Activated CD8-positive, alpha-beta T cell treated with anti-CD3 and anti-CD28 coated beads for 36 hours (primary cell): ENCODE measurements around the gene CLIC3. TPM values are rescaled to one million over a fixed set of nuclear protein-coding genes. Genes with fewer than 3 reads are reported as not detected.

Source experiments
- ATAC-seq: fragments of 200-7000 bp; cut with Tn5 transposase; one replicate; pipeline ENCODE4 v1.10.0; 2021; ENCODE audit warnings: mild to moderate bottlenecking, moderate library complexity
- CTCF ChIA-PET: fragments of 350-600 bp; sonication (Branson Sonifier 250); formaldehyde crosslinking; loops from one replicate; lab custom pipeline; 2021; ENCODE audit warnings: antibody characterized with exemption; lab: Charles Lee
- POLR2A ChIA-PET: fragments of 350-600 bp; sonication (Branson Sonifier 250); formaldehyde crosslinking; loops from one replicate; lab custom pipeline; 2021; ENCODE audit warnings: antibody characterized with exemption; lab: Charles Lee
- DNase-seq: peaks from one replicate; pipeline ENCODE4 v3.0.0-alpha.2; 2020
- H3K27ac Mint-ChIP-seq: one replicate; pipeline ENCODE4 v1.8.0; 2021; ENCODE audit warnings: mild to moderate bottlenecking, mixed read lengths
- H3K27me3 Mint-ChIP-seq: one replicate; pipeline ENCODE4 v1.8.0; 2021; ENCODE audit warnings: mixed read lengths
- H3K36me3 Mint-ChIP-seq: one replicate; pipeline ENCODE4 v1.8.0; 2021; ENCODE audit warnings: low read depth, mixed read lengths
- H3K4me1 Mint-ChIP-seq: one replicate; pipeline ENCODE4 v1.8.0; 2021; ENCODE audit warnings: low read depth, mixed read lengths
- H3K4me3 Mint-ChIP-seq: one replicate; pipeline ENCODE4 v1.8.0; 2021; ENCODE audit warnings: mild to moderate bottlenecking, moderate library complexity, mixed read lengths
- H3K9me3 Mint-ChIP-seq: one replicate; pipeline ENCODE4 v1.8.0; 2021; ENCODE audit warnings: mixed read lengths
- intact Hi-C: fragments of 100-400 bp; cut with micrococcal nuclease; formaldehyde crosslinking; loops from one replicate; pipeline ENCODE4 v1.10.0; 2022
- total RNA-seq, 2 experiments: library from RNA; stranded (reverse); gene quantifications; one replicate each; pipeline ENCODE4 v1.2.3, GENCODE V29; 2021
- TF ChIP-seq, protein P1 (sequence below): fragments of 200-600 bp; IDR thresholded peaks from one replicate; pipeline ENCODE4 v1.8.0; 2022; ENCODE audit warnings: antibody characterized with exemption, mild to moderate bottlenecking

Gene CLIC3, protein sequence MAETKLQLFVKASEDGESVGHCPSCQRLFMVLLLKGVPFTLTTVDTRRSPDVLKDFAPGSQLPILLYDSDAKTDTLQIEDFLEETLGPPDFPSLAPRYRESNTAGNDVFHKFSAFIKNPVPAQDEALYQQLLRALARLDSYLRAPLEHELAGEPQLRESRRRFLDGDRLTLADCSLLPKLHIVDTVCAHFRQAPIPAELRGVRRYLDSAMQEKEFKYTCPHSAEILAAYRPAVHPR
- total RNA-seq: not detected

DNA sequence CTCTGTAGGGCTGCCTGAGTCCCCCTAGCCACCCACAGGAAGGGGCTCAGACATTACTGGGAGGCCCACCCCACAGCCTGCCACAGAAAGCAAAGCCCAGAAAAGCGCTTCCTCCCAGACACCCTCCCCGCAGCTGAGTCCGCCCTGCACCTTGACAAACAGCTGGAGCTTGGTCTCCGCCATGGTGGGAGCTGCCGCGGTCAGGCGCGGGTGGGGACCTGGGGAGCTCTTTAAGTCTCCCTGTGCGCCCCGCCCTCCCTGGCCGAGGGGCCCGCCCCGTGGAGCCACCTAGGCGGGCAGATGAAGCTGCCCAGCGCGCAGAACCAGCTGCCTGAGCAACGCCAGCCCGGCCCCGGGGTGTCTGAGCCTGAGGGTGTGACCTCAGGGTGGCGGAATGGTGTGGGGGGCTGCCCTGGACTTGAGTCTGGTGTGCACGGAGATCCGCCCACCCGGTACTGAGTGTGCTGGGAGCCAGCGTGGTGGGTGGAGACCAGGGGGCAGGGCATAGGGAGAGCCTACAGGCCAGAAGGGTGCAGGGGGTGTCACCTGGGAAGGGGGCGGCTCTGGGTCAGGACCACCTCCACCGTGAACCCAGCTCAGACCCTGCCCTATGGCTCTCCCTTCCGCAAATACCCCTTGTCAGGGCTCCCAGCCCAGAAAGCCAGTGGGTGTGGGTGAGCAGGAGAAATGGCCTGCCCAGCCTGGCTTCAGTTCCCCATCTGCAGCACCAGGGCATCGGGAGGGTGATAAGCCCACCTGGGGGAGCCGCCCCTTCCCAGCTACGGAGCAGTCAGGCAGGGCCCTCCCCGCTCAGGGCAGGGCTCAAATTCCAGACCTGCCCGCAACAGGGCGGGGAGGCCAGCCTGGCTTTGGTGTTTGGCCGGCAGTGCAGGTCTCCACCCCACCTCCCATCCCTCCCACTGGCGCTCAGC lies at the start of gene CLIC3:
CLIC3 (minus strand) TSS at position 208 of the 932 bp plus-strand sequence; CDS start at position 183, 25 bp downstream.
- Mint-ChIP-seq H3K4me1 (peaks cover 47% of the 10 kb centered on the region), H3K9me3 (no peaks in the 10 kb centered on the region), H3K36me3 (peaks cover 6% of the 10 kb centered on the region), H3K27ac (peak within 1 kb of the TSS; percentile 49), H3K27me3 (peaks cover 5% of the 10 kb centered on the region), H3K4me3 (no peak within 1 kb of the TSS)
- ChIA-PET CTCF (interaction anchor here (1.3 to 2.5 kb wide), 3 partner anchors 32 to 49 kb away, joined by 7 to 13 read pairs (median 11); partner anchors contain the start of gene ABCA2), POLR2A (interaction anchor here (0.7 to 2.3 kb wide), 2 partner anchors 8 to 95 kb away, joined by 3 to 5 read pairs; no protein-coding TSS in a partner anchor)
- TF ChIP-seq, protein P1, sequence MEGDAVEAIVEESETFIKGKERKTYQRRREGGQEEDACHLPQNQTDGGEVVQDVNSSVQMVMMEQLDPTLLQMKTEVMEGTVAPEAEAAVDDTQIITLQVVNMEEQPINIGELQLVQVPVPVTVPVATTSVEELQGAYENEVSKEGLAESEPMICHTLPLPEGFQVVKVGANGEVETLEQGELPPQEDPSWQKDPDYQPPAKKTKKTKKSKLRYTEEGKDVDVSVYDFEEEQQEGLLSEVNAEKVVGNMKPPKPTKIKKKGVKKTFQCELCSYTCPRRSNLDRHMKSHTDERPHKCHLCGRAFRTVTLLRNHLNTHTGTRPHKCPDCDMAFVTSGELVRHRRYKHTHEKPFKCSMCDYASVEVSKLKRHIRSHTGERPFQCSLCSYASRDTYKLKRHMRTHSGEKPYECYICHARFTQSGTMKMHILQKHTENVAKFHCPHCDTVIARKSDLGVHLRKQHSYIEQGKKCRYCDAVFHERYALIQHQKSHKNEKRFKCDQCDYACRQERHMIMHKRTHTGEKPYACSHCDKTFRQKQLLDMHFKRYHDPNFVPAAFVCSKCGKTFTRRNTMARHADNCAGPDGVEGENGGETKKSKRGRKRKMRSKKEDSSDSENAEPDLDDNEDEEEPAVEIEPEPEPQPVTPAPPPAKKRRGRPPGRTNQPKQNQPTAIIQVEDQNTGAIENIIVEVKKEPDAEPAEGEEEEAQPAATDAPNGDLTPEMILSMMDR: no peak
- DNase-seq (peak; percentile 66), ATAC-seq (no peak)
- intact Hi-C loops: no loop called here

DNA sequence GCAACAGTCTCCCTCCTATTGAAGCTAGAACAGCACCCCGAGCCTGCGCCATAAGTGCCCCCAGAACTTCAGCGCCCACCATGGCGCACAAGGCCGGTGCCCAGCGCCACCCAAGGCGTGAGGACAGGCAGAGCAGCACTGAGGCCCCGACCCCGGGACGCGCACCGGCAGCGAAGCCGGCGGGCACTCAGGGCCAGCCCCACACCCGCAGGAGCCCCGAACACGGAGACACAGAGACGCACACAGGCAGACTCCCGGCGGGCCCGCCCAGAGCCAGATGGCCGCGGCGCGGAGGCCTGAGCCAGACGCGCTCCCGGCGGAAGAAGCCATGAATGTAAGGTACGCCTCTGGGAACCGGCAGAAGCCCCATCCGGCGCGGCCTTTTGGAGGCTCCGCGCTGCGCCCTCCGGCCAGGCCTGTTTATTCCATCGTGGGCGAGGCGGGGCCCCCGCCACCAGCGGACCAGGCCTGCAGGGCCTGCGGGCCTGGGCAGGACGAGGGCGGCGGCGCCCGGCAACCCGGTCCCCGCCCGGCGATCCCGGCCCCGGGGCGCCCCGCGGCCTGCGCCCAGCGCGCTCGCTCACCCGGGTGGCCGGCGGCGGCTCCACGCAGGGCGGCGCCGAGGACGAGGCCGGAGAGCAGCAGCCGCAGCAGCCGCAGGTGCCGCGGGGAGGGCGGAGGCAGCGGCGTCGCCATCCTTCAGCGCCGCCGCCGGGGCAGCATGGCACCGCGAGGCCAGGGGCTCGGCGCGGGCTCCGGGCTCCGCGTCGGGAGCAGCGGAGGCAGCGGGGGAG lies 49.1 kb upstream of the CLIC3 start:
- Mint-ChIP-seq H3K4me3 (peak overlapping the region; percentile 63), H3K27me3 (peaks cover 40% of the 10 kb centered on the region), H3K27ac (no peak overlapping the region), H3K4me1 (peaks cover 10% of the 10 kb centered on the region), H3K36me3 (no peaks in the 10 kb centered on the region), H3K9me3 (no peaks in the 10 kb centered on the region)
- TF ChIP-seq, protein P1: no peak
- intact Hi-C loops: no loop called here
- POLR2A ChIA-PET: no interaction called here
- CTCF ChIA-PET: interaction anchor here (1.1 to 7.3 kb wide), 7 partner anchors 10 to 25 kb away, joined by 3 to 164 read pairs (median 12); partner anchors contain the start of genes ABCA2 and SAPCD2
- ATAC-seq: peak; percentile 7
- DNase-seq: peak; percentile 38

DNA sequence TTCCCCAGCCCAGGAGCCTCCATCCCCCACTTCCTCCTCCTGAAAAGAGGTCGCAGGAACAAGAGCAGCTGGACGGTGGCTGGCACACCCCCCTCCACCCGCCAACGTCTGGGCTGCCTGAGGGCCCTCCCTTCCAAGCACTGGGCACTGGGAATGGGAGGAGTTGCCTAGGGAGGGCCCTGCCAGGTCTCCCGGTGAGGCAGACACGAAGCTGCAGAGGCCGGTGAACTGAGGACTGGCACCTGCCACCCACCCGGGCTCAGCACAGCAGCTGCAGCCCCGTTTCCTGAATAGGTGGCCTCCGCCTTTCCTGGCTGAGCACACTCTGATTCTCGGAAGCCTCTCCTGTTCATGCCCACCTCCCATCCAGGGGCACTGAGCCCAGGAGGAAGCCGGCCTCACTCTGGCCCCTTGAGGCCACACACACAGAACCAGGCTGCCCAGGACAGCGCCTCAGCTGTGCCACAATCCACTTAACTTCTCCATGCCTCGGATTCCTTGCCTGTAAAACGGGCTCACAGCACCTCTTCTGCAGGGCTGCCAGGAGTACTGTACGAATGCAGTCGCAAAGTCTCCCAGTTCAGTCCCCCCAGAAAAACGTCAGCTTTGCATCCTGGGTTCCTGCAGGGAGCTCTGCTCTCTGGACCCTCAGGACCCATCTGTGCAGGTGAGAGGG lies 48.3 kb upstream of the CLIC3 start:
- ATAC-seq (no peak), DNase-seq (no peak)
- ChIA-PET POLR2A (interaction anchor here (1.1 kb wide), 2 partner anchors 16 to 51 kb away, joined by 3 read pairs; no protein-coding TSS in a partner anchor), CTCF (interaction anchor here (0.9 to 2.4 kb wide), 6 partner anchors 10 to 192 kb away, joined by 3 to 22 read pairs (median 6); partner anchors contain the start of genes ABCA2 and SAPCD2)
- no peaks in the 10 kb centered on the region for H3K9me3 Mint-ChIP-seq
- TF ChIP-seq, protein P1: no peak
- peaks cover 33% of the 10 kb centered on the region for H3K27me3 Mint-ChIP-seq
- no peaks in the 10 kb centered on the region for H3K36me3 Mint-ChIP-seq
- peak overlapping the region; percentile 63 for H3K4me3 Mint-ChIP-seq
- H3K4me1 Mint-ChIP-seq: peaks cover 10% of the 10 kb centered on the region
- H3K27ac Mint-ChIP-seq: no peak overlapping the region
- intact Hi-C loops: no loop called here

DNA sequence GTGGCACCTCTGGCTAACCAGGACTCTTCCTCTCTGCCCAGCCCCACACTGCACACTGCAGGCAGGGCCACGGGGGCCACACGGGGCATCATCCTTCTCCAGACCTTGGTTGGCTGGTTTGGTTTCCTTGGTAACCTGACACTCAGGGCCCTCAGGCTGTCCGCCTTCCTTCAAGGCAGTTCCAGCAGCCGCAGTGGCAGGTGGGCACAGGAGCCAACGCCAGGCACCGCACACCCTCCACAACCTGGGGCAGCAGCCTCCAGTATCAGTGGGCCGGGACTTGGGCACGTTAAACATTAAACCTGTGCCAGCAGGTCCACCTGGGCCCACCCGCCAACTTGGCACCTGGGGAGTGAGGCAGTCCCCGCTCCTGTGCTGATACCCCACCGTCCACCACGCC lies 47.7 kb upstream of the CLIC3 start:
- ATAC-seq: no peak
- ChIA-PET POLR2A (interaction anchor here (0.7 to 1.1 kb wide), 3 partner anchors 12 to 52 kb away, joined by 3 read pairs; partner anchors contain the start of gene FUT7), CTCF (interaction anchor here (0.9 to 2.4 kb wide), 6 partner anchors 9 to 193 kb away, joined by 3 to 22 read pairs (median 6); partner anchors contain the start of gene ABCA2)
- no peak overlapping the region for H3K4me3 Mint-ChIP-seq
- no peak for DNase-seq
- TF ChIP-seq, protein P1: no peak
- H3K36me3 Mint-ChIP-seq: no peaks in the 10 kb centered on the region
- no peaks in the 10 kb centered on the region for H3K9me3 Mint-ChIP-seq
- intact Hi-C loops: no loop called here
- H3K27ac Mint-ChIP-seq: no peak overlapping the region
- H3K27me3 Mint-ChIP-seq: peaks cover 30% of the 10 kb centered on the region
- H3K4me1 Mint-ChIP-seq: peaks cover 10% of the 10 kb centered on the region
